ENCODE measurements around the gene AK1. TPM values are rescaled to one million over a fixed set of nuclear protein-coding genes. Genes with fewer than 3 reads are reported as not detected.

The AK1 gene
- total and polyA plus RNA-seq, 9 of the 15 experiments (the other 6 are each of a cell fraction or from before 2014, with no cell fraction given) = 10.1 to 71.8 (median 39.0) TPM

DNA sequence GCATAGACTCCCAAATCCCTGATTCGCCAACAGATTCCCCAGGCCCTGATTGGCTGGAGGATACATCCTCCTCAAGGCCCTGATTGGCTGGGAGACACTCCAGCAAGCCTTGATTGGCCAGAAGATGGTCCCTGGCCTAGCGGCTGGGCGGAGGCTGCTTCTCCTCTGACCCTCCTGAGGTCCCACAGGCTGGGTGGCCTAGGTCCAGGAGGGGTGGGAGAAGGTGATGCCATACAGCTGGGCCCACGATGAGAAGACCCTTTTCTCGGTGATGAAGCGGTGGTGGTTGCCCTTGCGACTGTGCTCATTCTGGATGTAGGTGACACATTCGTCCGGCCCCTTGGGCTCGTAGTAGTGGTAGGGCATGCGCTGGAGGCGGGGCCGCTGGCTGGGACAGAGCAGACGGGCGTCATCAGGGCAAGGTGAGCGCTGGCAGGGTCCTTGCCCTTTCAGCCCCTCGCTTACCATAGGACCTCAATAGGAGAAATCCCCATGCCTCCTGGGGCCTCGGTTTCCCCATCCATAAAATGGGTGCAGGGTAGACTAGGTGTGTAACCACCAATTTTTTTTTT lies 9.0 kb upstream of the AK1 start (continued):
- TF ChIP-seq CEBPZ (IDR thresholded peaks at IDR 0.05; ENCODE audit: borderline replicate concordance, low read depth, low read length) (no peak), IFI16 (CRISPR knock-in tag; IDR thresholded peaks at IDR 0.05) (no peak), MBD1 (CRISPR knock-in tag; IDR thresholded peaks at IDR 0.05) (no peak), COPS2 (conservative IDR thresholded peaks at IDR 0.05) (no peak), KDM1A (IDR thresholded peaks at IDR 0.05) (peak; percentile 70 to 79; a peak in 3 of 4 replicates), KDM4B (IDR thresholded peaks at IDR 0.05; ENCODE audit: borderline replicate concordance in 2 of 2, low read depth in 1 of 2) (no peak), HDAC2 (IDR thresholded peaks at IDR 0.05) (peak; percentile 68; the same call in 1 of the 2 replicates), SLC30A9 (CRISPR knock-in tag; IDR thresholded peaks at IDR 0.05) (no peak), RFX5 (IDR thresholded peaks at IDR 0.05; ENCODE audit: low read depth, low read length) (no peak)
- TF ChIP-seq, protein P1, sequence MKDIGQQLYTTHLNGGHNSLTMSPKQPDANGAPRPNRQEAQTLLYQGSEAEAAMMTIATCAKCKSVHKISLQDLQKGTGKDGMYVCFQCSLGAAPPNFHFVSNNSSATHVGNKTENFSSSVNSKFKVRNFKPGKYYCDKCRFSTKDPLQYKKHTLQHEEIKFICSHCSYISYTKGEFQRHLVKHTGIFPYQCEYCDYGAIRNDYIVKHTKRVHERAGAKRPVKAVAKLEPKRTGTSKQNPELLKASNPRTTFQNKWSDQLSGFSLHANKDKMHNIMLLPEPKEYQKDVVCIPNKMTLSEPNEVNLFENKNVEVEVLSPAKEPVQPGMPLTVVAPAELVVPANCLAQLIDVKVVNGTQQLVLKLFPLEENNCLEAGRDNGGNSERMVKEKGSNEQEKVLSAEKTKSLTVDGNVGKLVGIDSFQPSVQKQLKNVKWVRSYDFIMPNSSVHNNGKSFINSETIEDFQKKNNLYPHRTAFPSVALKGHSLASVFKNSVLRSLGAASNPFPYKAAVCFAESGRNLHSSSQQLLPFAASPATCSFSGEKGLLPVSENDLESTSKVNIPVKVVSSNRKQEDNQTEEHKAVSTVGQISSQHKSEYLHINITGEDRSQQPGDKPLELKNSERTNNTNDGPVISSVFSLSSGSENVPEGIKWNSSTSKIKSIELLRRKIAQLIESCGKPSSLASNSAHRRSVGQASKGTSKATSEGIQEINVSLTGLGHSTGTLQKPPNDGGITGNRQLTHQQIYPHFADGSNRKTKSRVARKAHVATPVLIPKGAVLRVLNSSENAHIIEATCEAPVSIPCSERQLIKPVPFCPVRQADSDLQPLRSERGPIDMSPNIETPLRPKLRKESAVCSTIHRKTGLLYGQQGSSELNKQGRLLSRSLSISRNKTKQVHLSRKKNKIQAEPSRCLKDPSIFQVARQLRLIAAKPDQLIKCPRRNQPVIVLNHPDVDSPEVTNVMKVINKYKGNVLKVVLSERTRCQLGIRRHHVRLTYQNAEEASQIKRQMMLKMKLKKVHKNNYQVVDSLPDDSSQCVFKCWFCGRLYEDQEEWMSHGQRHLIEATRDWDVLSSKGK (CRISPR knock-in tag; IDR thresholded peaks at IDR 0.05) = no peak
- TF ChIP-seq, protein P2, sequence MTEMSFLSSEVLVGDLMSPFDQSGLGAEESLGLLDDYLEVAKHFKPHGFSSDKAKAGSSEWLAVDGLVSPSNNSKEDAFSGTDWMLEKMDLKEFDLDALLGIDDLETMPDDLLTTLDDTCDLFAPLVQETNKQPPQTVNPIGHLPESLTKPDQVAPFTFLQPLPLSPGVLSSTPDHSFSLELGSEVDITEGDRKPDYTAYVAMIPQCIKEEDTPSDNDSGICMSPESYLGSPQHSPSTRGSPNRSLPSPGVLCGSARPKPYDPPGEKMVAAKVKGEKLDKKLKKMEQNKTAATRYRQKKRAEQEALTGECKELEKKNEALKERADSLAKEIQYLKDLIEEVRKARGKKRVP (CRISPR knock-in tag; IDR thresholded peaks at IDR 0.05) = no peak
- TF ChIP-seq, protein P3, sequence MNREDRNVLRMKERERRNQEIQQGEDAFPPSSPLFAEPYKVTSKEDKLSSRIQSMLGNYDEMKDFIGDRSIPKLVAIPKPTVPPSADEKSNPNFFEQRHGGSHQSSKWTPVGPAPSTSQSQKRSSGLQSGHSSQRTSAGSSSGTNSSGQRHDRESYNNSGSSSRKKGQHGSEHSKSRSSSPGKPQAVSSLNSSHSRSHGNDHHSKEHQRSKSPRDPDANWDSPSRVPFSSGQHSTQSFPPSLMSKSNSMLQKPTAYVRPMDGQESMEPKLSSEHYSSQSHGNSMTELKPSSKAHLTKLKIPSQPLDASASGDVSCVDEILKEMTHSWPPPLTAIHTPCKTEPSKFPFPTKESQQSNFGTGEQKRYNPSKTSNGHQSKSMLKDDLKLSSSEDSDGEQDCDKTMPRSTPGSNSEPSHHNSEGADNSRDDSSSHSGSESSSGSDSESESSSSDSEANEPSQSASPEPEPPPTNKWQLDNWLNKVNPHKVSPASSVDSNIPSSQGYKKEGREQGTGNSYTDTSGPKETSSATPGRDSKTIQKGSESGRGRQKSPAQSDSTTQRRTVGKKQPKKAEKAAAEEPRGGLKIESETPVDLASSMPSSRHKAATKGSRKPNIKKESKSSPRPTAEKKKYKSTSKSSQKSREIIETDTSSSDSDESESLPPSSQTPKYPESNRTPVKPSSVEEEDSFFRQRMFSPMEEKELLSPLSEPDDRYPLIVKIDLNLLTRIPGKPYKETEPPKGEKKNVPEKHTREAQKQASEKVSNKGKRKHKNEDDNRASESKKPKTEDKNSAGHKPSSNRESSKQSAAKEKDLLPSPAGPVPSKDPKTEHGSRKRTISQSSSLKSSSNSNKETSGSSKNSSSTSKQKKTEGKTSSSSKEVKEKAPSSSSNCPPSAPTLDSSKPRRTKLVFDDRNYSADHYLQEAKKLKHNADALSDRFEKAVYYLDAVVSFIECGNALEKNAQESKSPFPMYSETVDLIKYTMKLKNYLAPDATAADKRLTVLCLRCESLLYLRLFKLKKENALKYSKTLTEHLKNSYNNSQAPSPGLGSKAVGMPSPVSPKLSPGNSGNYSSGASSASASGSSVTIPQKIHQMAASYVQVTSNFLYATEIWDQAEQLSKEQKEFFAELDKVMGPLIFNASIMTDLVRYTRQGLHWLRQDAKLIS (CRISPR knock-in tag; IDR thresholded peaks at IDR 0.05) = no peak
